ENCODE results near the gene AP3B1.
"Not testable (repeated sequence)": the region's sequence is repeated elsewhere in the genome, so short reads cannot be mapped to it uniquely, and the experiment has no call there.

Gene AP3B1

GRCh38 chr5:78132507-78132906, 162.0 kb downstream of the AP3B1 start:
- DNase-seq, result no peak

GRCh38 chr5:78129597-78129996, 164.9 kb downstream of the AP3B1 start:
- no peak for DNase-seq

GRCh38 chr5:78127875-78128274, 166.6 kb downstream of the AP3B1 start:
- DNase-seq, result no peak

- DNase-seq, result no peak
Measured at GRCh38 chr5:78126536-78126935, 168.0 kb downstream of the AP3B1 start.

GRCh38 chr5:78116167-78116566, 178.3 kb downstream of the AP3B1 start:
- DNase-seq, result no peak

GRCh38 chr5:78113689-78114264, 180.7 kb downstream of the AP3B1 start:
- DNase-seq, result no peak

- no peak for DNase-seq
Measured at GRCh38 chr5:78112931-78113330, 181.6 kb downstream of the AP3B1 start.

- no peak for DNase-seq
Measured at GRCh38 chr5:78109891-78110324, 184.6 kb downstream of the AP3B1 start.

GRCh38 chr5:78108564-78108963, 185.9 kb downstream of the AP3B1 start:
- no peak for DNase-seq

GRCh38 chr5:78103232-78103918, 191.1 kb downstream of the AP3B1 start:
- no peak for DNase-seq

GRCh38 chr5:78102500-78102899, 192.0 kb downstream of the AP3B1 start:
- no peak for DNase-seq

- DNase-seq, result no peak
Measured at GRCh38 chr5:78095125-78095524, 199.4 kb downstream of the AP3B1 start.

GRCh38 chr5:78090002-78090401, 204.5 kb downstream of the AP3B1 start:
- DNase-seq, result no peak

- DNase-seq, result no peak
Measured at GRCh38 chr5:78078858-78079257, 215.6 kb downstream of the AP3B1 start.

GRCh38 chr5:78077369-78078068, 217.0 kb downstream of the AP3B1 start:
- DNase-seq, result no peak

- DNase-seq, result no peak
Measured at GRCh38 chr5:78076351-78076750, 218.1 kb downstream of the AP3B1 start.

- no peak for DNase-seq
Measured at GRCh38 chr5:78075301-78075700, 219.2 kb downstream of the AP3B1 start.

- not testable (repeated sequence) for DNase-seq
Measured at GRCh38 chr5:78070691-78071090, 223.8 kb downstream of the AP3B1 start.

- not testable (repeated sequence) for DNase-seq
Measured at GRCh38 chr5:78067581-78067980, 226.9 kb downstream of the AP3B1 start.

GRCh38 chr5:78066722-78067121, 227.8 kb downstream of the AP3B1 start:
- not testable (repeated sequence) for DNase-seq

GRCh38 chr5:78065663-78066062, 228.8 kb downstream of the AP3B1 start:
- DNase-seq, result no peak

- DNase-seq, result no peak
Measured at GRCh38 chr5:78064941-78065472, 229.5 kb downstream of the AP3B1 start.

- DNase-seq, result no peak
Measured at GRCh38 chr5:78063495-78063894, 231.0 kb downstream of the AP3B1 start.

- no peak for DNase-seq
Measured at GRCh38 chr5:78062645-78063044, 231.9 kb downstream of the AP3B1 start.
